Cardiac septum (tissue), 1 donor: ENCODE results near the gene VSX2. TPM values are rescaled to one million over a fixed set of nuclear protein-coding genes. Genes with fewer than 3 reads are reported as not detected.

Experiments
- DNase-seq: peaks from one replicate; pipeline ENCODE4 v3.0.0-alpha.2; 2020; ENCODE audit warnings: low spot score
- intact Hi-C: fragments of 100-400 bp; cut with DNase I; formaldehyde crosslinking; loops from one replicate; pipeline ENCODE4 v1.14.0; 2022
- long read RNA-seq: library from polyadenylated mRNA; unstranded; transcript quantifications from one replicate; pipeline ENCODE4 v2.0.0, GENCODE V29; 2021
- total RNA-seq: library from RNA; stranded (reverse); fragmentation: NEBNext Ultra II Directional; extraction: Animal tissue kit (Norgen Biotek cat#: 25700); gene quantifications from one replicate; pipeline ENCODE4 v1.2.1, GENCODE V29; 2021
- donor health status: DM: no; HTN: no; CAD: no.

The VSX2 gene
- total RNA-seq, result not detected
- long read RNA-seq, result 0 reads

- intact Hi-C loops, result no loop called here
- no peak for DNase-seq
These were observed at the start of gene VSX2 for GRCh38 chr14:74238974-74239847. TSS of gene VSX2 (plus strand) at chr14:74239449. CDS start at chr14:74239562, 113 bp downstream.

- DNase-seq, result no peak
- intact Hi-C loops, result no loop called here
These were observed 48.2 kb upstream of the VSX2 start for GRCh38 chr14:74190927-74191575.

GRCh38 chr14:74194506-74195274 is 44.6 kb upstream of the VSX2 start:
- intact Hi-C loops, result no loop called here
- DNase-seq, result no peak

- intact Hi-C loops, result no loop called here
- DNase-seq, result no peak
These were observed 43.6 kb upstream of the VSX2 start for GRCh38 chr14:74195623-74196022.

- DNase-seq, result no peak
- intact Hi-C loops, result no loop called here
These were observed 40.6 kb upstream of the VSX2 start for GRCh38 chr14:74198441-74199234.

GRCh38 chr14:74202113-74202512 is 37.1 kb upstream of the VSX2 start:
- intact Hi-C loops, result no loop called here
- DNase-seq, result no peak

- DNase-seq, result no peak
- intact Hi-C loops, result no loop called here
These were observed 35.6 kb upstream of the VSX2 start for GRCh38 chr14:74203639-74204038.

GRCh38 chr14:74204491-74204890 is 34.8 kb upstream of the VSX2 start:
- intact Hi-C loops, result no loop called here
- no peak for DNase-seq

GRCh38 chr14:74205882-74206281 is 33.4 kb upstream of the VSX2 start:
- no peak for DNase-seq
- intact Hi-C loops, result no loop called here

GRCh38 chr14:74207943-74208342 is 31.3 kb upstream of the VSX2 start:
- intact Hi-C loops, result no loop called here
- no peak for DNase-seq

GRCh38 chr14:74208642-74209041 is 30.6 kb upstream of the VSX2 start:
- no peak for DNase-seq
- intact Hi-C loops, result no loop called here

GRCh38 chr14:74211945-74212580 is 27.2 kb upstream of the VSX2 start:
- intact Hi-C loops, result no loop called here
- no peak for DNase-seq

- intact Hi-C loops, result no loop called here
- DNase-seq, result no peak
These were observed 25.1 kb upstream of the VSX2 start for GRCh38 chr14:74213907-74214803.

GRCh38 chr14:74216671-74217070 is 22.6 kb upstream of the VSX2 start:
- DNase-seq, result no peak
- intact Hi-C loops, result no loop called here

- no peak for DNase-seq
- intact Hi-C loops, result loop anchor here (2.0 kb wide), 1 partner anchor 33 kb away; no protein-coding TSS in a partner anchor
These were observed 21.4 kb upstream of the VSX2 start for GRCh38 chr14:74217672-74218448.

- DNase-seq, result no peak
- intact Hi-C loops, result loop anchor here (2.0 kb wide), 1 partner anchor 32 kb away; no protein-coding TSS in a partner anchor
These were observed 20.8 kb upstream of the VSX2 start for GRCh38 chr14:74218462-74218861.
